DND-41 (cell line): ENCODE results near the gene MTCH2.

Experiments used
- CTCF ChIP-seq: IDR thresholded peaks from 2 replicates; pipeline ENCODE4 v1.5.1; 2012; ENCODE audit warnings: borderline replicate concordance, low read length, moderate library complexity, mild to moderate bottlenecking; ENCODE audit not compliant: poor library complexity, severe bottlenecking; ENCODE audit errors: extremely low read depth
- EZH2 ChIP-seq: IDR thresholded peaks from 3 replicates; pipeline ENCODE4 v1.6.1; 2012; ENCODE audit warnings: borderline replicate concordance, low read depth, mild to moderate bottlenecking, moderate library complexity, low read length, inconsistent platforms; ENCODE audit not compliant: severe bottlenecking

GRCh38 chr11:47689480-47689879 is 47.1 kb upstream of the MTCH2 start:
- TF ChIP-seq CTCF = no peak
- TF ChIP-seq EZH2 = no peak
